ENCODE measurements around the gene ACTRT2.

The ACTRT2 gene

DNA sequence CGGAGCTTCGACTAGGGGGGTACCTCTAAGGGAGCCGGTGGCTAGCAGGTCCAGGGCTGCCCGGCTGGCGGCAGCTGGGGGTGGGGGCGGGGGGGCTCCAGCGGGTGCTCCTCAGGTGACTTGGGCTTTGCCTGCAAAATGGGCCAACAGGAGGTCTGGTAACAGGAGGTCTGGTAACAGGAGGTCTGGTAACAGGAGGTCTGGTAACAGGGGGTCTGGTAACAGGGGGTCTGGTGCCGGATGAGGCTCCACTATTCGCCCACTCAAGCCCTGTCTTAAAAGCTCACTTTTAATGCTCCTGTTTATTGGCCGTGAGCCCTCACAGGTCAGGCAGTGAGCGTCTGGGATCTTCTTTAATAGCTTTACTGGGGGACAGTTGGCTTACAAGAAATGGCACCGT, 40.4 kb upstream of the ACTRT2 start:
- TF ChIP-seq, protein P1, sequence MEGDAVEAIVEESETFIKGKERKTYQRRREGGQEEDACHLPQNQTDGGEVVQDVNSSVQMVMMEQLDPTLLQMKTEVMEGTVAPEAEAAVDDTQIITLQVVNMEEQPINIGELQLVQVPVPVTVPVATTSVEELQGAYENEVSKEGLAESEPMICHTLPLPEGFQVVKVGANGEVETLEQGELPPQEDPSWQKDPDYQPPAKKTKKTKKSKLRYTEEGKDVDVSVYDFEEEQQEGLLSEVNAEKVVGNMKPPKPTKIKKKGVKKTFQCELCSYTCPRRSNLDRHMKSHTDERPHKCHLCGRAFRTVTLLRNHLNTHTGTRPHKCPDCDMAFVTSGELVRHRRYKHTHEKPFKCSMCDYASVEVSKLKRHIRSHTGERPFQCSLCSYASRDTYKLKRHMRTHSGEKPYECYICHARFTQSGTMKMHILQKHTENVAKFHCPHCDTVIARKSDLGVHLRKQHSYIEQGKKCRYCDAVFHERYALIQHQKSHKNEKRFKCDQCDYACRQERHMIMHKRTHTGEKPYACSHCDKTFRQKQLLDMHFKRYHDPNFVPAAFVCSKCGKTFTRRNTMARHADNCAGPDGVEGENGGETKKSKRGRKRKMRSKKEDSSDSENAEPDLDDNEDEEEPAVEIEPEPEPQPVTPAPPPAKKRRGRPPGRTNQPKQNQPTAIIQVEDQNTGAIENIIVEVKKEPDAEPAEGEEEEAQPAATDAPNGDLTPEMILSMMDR (conservative IDR thresholded peaks at IDR 0.05), result no peak
- no peak for TF ChIP-seq ZFX (IDR thresholded peaks at IDR 0.05)

DNA sequence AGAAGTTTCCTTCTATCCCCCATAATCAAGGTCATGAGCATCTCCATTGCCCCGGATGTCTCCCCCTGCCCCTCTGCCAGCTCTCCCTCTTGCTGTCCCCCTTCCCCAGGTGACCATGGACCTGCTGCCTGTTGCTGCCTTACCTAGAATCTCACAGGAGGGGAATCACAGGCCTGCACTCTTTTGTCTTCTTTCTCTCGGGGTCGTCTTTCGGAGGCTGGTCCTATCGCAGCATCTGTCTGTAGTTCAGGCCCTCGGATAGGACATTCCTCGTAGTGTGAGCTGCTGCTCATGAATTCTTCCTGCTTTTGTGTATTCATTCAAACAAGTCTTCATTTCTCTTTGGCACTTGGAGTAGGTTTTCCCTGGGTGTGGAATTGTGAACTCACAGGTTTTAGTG, 39.9 kb upstream of the ACTRT2 start:
- TF ChIP-seq ZFX (IDR thresholded peaks at IDR 0.05), result no peak
- TF ChIP-seq, protein P1 (conservative IDR thresholded peaks at IDR 0.05), result no peak
- no peak overlapping the region for H3K27ac ChIP-seq

More for the DNA sequence above, 40.4 kb upstream of the ACTRT2 start:
- H3K27ac ChIP-seq, result no peak overlapping the region

DNA sequence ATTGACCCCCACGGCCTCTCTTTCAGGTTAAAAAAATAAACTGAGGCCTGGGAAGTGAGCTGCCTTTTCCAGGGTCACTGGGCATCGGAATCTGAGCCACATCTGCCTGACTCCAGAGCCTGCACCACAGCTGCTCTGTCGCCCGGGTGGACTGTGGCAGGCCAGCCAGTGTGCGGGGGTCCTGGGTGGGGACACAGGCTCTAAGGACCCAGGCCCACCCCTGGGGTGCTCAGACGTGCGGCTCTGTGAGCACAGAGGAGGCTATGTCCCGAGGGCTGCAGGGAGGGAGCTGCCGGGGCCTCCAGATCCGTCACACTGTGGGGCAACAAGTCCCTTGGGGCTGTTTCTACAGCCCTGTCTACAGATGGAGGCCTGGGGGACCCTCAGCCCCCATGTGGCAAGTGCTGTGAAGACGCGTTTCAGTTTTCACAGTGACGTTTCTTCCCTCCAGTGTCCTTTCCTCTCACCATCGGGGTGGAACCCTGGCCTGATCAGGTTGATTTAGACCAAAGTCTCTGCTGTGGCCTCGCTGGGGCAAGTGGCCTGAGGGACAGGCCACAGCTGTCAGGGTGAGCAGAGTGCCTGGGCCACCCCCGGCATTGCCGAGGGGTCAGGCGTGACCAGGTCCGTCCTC, 39.2 kb upstream of the ACTRT2 start:
- TF ChIP-seq, protein P1 (conservative IDR thresholded peaks at IDR 0.05), result no peak
- no peak for TF ChIP-seq ZFX (IDR thresholded peaks at IDR 0.05)
- no peak overlapping the region for H3K27ac ChIP-seq

DNA sequence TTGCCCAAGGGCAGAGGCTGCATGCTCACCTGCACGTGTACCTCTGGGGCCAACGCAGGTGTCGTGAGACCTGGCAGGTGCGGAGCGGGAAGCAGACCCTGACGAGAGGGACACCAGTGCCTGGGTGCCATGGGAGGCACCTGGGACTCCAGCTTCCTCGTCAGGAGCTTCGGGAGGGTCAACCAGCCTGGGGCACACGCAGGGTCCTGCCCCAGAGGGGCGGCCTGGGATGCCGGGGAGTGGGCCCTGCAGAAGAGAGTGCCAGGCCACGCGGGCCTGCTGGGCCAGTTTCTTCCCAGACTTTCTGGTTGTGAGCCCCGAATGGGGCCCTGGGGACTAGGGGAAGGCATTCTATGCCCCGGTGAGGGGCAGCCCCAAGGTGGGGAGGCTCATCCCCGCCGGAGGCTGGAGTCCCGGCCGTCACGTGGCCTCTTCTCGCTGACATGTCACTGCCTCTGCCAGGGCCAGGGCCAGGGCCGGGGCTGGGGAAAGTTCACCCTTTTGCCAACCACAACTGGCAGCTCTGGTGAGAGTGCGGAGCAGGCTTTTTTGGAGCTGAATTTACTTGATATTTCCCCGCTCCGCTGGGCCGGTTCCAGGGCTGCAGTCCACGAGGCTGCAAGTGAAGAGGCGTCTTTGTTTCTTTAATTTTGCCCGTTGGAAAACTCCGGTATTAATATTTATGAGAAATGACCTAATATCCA, 38.5 kb upstream of the ACTRT2 start:
- H3K27ac ChIP-seq, result no peak overlapping the region
- TF ChIP-seq, protein P1 (conservative IDR thresholded peaks at IDR 0.05), result no peak
- TF ChIP-seq ZFX (IDR thresholded peaks at IDR 0.05), result no peak

DNA sequence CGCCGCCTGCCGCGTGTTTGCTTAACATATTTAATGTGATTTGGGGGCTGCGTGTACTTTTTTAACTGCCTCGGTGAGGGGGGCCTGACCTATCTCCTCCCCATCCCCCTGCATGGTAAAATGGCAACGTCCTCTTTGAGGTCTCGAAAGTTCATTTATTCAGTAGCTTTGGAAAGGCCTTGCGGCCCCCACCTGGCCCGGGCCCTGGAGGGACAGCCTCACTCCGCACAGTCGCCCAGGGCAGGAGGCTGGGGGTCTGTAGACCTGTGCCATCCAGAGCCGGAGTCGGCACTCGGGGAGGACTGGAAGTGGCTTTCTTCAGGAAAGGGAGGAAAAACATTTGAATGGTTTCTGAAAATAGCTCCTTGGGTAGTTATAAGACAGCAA, 38.0 kb upstream of the ACTRT2 start:
- no peak for TF ChIP-seq ZFX (IDR thresholded peaks at IDR 0.05)
- TF ChIP-seq, protein P1 (conservative IDR thresholded peaks at IDR 0.05), result no peak
- H3K27ac ChIP-seq, result no peak overlapping the region

DNA sequence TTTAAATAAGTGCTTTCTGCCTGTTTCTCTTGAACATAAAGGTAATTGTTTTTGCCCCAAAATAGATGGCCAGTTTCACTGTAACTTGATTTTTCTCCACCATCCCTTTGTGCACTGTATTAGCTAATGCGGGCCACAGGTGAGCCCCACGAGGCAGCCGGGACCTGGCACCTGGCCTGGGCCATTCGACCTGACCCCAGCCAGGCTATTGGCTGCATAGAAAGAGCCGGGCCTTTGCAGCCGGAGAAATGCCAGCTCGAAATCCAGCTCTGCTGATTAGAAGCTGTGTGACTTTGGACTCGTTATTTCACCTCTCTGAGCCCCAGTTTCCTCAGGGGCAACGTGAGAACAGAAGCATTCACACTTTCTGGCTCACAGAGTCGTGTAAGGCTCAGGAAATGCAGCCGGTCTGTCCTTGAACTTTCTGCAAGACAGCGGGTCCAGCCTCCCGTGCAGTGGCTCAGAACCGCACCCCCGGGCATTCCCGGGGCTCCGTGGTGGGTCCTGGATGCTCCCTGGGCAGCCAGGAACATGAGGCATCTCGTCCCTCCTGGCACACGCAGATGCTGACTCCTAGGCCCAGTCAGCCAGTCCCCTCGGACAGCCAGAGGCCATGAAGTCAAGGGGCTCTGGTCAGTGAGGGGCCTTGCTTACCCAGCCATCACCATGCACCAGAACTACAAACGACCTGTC, 37.4 kb upstream of the ACTRT2 start:
- no peak overlapping the region for H3K27ac ChIP-seq
- TF ChIP-seq, protein P1 (conservative IDR thresholded peaks at IDR 0.05), result no peak
- no peak for TF ChIP-seq ZFX (IDR thresholded peaks at IDR 0.05)

All from C4-2B (cell line).